ENCODE measurements around the gene SIRPA.

SIRPA gene

DNA sequence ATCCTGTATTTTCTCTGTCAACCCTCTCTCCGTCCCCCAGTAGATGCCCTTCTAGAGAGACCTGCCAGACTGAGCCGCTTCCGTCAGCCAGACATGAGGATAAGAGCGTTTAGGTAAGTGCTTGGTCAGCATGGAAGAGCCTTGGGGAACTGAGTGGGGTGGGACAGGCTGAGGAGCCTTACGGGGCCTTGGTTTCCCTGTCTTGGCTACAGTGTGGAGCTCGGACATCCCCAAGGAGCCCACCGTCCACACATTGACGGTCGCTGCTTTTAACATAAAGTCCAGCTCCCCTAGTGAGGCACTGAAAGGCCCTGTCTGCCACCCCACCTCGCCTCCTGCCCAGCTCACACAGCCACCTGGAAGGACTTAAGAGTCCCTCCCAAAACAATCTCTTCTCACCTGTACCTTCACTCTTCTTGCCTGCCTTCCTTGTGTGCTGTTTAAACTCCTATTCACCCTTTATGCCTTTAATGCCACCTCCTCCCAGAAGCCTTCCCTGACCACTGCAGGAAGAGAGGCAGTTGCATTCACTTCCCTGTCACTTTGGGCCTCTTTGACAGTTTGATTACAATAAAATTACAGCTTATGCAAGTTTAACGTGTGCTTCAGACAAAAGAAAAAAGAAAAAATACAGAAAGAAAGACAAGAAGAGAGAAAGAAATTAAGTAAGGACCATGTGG, 56.4 kb downstream of the SIRPA start:
- DNase-seq (ENCODE audit: low read depth), result no peak

- DNase-seq (ENCODE audit: low read depth), result no peak
These were observed 57.7 kb downstream of the SIRPA start for GRCh38 chr20:1952737-1953530.

DNA sequence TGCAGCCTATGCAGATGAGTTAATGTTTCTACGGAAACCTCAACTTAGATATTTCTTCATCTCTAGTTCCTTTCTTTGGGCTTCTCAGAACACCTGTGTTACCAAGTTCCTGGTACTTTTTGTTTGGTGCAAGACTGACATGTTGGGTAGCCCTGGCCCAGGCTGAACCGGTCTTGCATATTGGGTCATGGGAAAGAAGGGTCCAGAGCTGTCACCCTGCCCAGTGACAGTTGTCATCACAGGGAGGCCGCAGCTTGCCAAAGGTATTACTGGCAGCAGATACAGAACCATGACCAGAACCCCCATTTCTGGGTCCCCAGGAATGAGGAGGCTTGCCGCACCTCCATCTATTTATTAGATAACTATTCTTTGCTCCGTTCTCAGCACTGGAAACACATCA, 58.4 kb downstream of the SIRPA start:
- DNase-seq (ENCODE audit: low read depth), result no peak

GRCh38 chr20:1955217-1955616, 60.0 kb downstream of the SIRPA start:
- no peak for DNase-seq (ENCODE audit: low read depth)

DNA sequence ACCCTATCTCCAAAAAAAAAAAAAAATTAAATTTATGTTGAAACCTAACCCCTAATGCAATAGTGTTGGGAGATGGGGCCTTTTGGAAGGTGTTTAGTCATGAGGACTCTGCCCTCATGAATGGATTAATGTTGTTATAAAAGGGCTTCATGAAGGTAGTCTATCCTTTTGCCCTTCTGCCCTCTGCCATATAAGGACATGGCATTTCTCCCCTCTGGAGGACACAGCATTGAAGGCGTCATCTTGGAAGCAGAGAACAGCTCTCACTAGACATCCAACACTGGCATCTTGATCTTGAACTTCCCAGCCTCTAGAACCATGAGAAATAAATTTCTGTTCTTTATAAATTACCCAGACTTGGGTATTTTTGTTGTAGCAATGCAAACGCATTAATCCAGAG, 63.2 kb downstream of the SIRPA start:
- no peak for DNase-seq (ENCODE audit: low read depth)

DNA sequence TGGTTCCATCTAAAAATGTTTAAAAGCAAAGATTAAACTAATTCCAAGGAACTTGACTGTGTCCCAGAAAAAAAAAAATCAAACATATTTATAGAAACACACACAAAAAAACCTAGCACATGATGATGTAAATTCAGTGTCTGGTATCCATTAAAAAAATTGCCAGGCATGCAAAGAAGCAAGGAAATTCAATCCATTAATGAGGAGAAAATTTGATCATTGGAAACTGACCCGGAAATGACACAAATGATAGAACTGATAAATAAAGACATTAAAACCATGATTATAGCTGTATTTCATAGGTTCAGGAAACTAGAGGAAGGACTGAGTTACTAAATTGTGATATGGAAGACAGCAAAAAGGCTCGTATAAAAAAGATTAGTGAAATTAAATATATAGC, 63.9 kb downstream of the SIRPA start:
- no peak for DNase-seq (ENCODE audit: low read depth)

GRCh38 chr20:1961374-1961773, 66.2 kb downstream of the SIRPA start:
- DNase-seq (ENCODE audit: low read depth), result no peak

- DNase-seq (ENCODE audit: low read depth), result no peak
These were observed 68.9 kb downstream of the SIRPA start for GRCh38 chr20:1964061-1964460.

DNA sequence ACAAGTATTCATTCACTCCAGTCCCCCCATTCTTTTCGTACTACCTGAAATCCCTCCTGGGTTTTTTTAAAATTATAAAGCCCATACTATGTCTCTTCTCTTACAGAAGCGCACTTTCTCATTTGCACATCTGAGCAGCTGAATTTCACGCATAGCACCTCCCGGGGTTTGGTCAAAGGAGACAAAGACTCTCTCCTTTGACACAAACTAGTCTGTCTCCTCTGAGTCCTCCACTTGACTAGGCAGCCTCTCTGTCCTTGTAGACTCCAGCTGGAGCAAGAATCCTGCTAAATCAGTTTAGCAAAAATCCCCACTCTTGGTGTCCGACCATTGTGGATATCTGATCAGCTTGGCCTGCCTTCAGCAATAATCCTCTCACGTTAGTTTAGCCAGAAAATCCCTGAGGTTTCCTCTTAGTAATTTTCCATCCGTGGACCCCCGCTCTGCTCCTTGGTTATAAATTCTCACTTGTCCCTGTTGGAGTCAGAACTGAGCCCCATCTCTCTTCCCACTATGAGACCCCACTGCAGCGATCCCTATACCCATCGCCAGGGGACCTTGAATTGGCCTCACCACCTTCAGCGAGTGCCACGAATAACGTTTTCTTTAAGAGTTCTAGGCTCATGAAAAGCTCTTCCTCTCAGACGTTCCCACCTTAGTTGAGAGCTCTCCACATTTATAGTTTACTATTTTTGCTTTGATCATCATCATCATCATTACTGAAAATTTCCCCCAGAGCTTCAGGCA, 69.6 kb downstream of the SIRPA start:
- no peak for DNase-seq (ENCODE audit: low read depth)

DNA sequence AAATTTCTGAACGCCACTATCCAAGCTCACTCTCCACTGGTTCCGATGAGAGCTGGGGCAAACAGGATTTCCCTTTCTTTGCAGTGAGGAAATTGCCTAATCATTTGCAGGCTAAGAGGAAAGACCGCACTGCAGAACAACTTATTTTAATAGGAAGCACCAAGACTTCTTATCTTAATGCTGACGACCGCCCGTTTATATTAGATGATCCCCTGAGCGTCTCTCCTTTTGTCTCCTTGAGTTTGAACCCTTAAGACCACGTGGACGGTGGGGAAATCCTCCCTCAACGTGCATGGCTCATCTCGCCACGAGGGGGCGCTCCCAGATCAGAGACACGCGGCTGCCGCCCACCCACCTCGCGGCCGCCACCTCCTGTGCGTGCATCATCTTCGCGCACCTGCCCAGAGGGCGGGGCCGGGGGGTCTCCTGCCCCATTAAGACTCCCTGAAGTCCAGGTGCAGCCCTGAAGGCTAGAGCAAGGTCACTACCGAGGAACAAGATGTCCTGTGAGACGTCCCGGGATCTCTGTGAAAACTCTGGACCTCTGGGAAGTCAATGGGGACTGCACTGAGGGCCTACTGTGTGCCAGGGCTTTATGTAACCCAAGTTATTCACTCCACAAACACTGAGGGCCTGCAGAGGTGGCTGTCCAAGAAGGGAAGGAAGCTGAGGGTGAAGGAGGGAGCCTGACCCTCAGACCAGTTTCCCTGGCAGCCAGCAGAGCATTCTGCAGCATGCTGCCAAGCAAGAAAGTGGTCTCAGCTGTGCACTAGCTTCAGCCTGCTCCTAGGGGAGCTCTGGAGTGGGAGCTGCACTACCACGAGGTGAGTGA, 70.5 kb downstream of the SIRPA start:
- no peak for DNase-seq (ENCODE audit: low read depth)

- no peak for DNase-seq (ENCODE audit: low read depth)
These were observed 73.8 kb downstream of the SIRPA start for GRCh38 chr20:1968964-1969363.

DNA sequence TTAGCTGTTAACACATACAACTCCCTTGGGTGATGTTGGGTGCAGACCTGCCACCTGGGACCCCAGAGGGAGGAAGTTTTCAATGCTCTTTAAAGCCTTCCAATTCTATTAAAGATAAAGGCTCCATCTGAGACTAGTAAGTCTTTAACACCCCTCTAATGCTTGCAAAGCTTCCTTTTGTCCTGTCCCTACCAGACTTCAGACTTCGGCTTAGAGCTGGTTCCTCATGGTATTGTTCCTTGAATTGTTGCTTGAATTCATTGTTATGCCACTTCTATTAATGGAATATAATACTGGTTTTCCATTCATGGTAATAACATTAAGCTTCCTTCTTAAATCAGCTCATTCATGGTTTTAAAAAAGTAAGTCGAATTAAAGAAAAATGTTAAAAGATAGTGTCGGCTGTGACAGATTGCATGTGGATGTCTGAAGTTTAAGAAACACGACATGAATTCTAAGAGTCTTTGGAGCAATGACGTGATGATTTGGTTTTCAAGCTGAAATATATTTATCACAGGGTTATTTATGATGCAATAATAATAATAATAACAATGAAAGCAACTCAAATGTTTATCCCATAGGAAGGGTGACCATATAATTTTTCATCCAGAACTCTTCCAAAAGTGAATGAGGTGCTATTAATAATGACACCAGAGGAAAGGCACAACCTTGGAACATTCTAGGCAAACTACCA, 76.8 kb downstream of the SIRPA start:
- DNase-seq (ENCODE audit: low read depth), result no peak

GRCh38 chr20:1973601-1974440, 78.6 kb downstream of the SIRPA start:
- DNase-seq (ENCODE audit: low read depth), result no peak

GRCh38 chr20:1975291-1975690, 80.1 kb downstream of the SIRPA start:
- no peak for DNase-seq (ENCODE audit: low read depth)

- DNase-seq (ENCODE audit: low read depth), result no peak
These were observed 84.0 kb downstream of the SIRPA start for GRCh38 chr20:1979106-1979778.

GRCh38 chr20:1982686-1983085, 87.5 kb downstream of the SIRPA start:
- DNase-seq (ENCODE audit: low read depth), result no peak

DNA sequence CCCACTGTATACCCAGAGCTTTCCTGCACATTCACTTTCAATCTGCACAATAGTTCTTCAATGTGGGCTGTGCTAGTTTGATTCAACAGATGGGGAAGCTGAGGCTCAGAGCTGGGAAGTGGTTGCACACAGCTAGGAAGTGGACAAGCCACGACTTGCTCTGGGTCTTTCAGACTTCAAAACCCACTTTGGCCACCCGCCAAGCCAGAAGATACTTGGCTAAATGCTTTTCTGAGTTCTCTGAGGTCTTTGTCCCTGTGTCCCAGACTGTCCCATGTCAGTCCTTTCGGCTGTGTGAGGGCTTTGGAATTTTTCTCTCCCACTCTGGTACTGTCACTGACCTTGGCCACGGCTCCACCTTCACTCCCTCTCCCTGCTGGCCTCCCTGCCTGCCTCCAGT, 88.1 kb downstream of the SIRPA start:
- no peak for DNase-seq (ENCODE audit: low read depth)

- no peak for DNase-seq (ENCODE audit: low read depth)
These were observed 92.6 kb downstream of the SIRPA start for GRCh38 chr20:1987826-1988225.
